Aorta (tissue), 5 donors: ENCODE measurements around the gene NFIL3. TPM values are rescaled to one million over a fixed set of nuclear protein-coding genes. Genes with fewer than 3 reads are reported as not detected.

Experiments used
- ATAC-seq: fragments of 200-7000 bp; cut with Tn5 transposase; one replicate; pipeline ENCODE4 v1.9.1; 2022; ENCODE audit warnings: moderate library complexity; ENCODE audit not compliant: low FRiP score
- DNase-seq, 2 donors: peaks; one replicate each; pipeline ENCODE4 v3.0.0-alpha.2; 2020
- H3K27ac ChIP-seq, 2 donors: one replicate each; pipeline ENCODE4 v1.5.1; 2013; ENCODE audit warnings: low read length in 2 of 2, mild to moderate bottlenecking in 2 of 2, moderate library complexity in 2 of 2, control low read depth in 1 of 2, inconsistent platforms in 1 of 2, low read depth in 1 of 2
- H3K27me3 ChIP-seq, 2 donors: one replicate each; pipeline ENCODE4 v1.6.1; 2013; ENCODE audit warnings: control low read depth in 1 of 2, low read length in 1 of 2, mild to moderate bottlenecking in 1 of 2, moderate library complexity in 1 of 2; ENCODE audit not compliant: insufficient read depth in 2 of 2, control insufficient read depth in 1 of 2
- H3K36me3 ChIP-seq, 2 donors: one replicate each; pipeline ENCODE4 v1.6.1; 2013; ENCODE audit warnings: control low read depth in 1 of 2, low read length in 1 of 2, mild to moderate bottlenecking in 1 of 2; ENCODE audit not compliant: insufficient read depth in 2 of 2, control insufficient read depth in 1 of 2
- H3K4me1 ChIP-seq, 2 donors: one replicate each; pipeline ENCODE4 v1.6.1; 2013; ENCODE audit warnings: low read length in 2 of 2, control low read depth in 1 of 2, mild to moderate bottlenecking in 1 of 2, moderate library complexity in 1 of 2; ENCODE audit not compliant: insufficient read depth in 2 of 2, control insufficient read depth in 1 of 2
- H3K4me3 ChIP-seq, 2 donors: one replicate each; pipeline ENCODE4 v1.5.1; 2013; ENCODE audit warnings: low read length in 2 of 2, control low read depth in 1 of 2, mild to moderate bottlenecking in 1 of 2
- H3K9me3 ChIP-seq: one replicate; pipeline ENCODE4 v1.6.1; 2013; ENCODE audit warnings: mild to moderate bottlenecking, low read length; ENCODE audit not compliant: control insufficient read depth
- WGBS, 2 donors: extraction: QIAGEN DNeasy Blood & Tissue Kit; methylation state at CpG; one replicate each; pipeline ENCODE4 v1.1.7; 2013; 5-methylcytosine and 5-hydroxymethylcytosine counted together
- intact Hi-C, 2 donors: fragments of 100-400 bp; cut with DNase I; formaldehyde crosslinking; loops; one replicate each; pipeline versions ENCODE4 v1.14.2 to v1.15.0; 2022
- polyA plus RNA-seq, 2 donors: library from polyadenylated mRNA; stranded (reverse); fragments of 200-250 nt; gene quantifications; one replicate each; pipeline ENCODE4 v1.2.3, GENCODE V29; 2013
- total RNA-seq, 2 donors: library from RNA; stranded (reverse); fragmentation: NEBNext Ultra II Directional; extraction: Animal tissue kit (Norgen Biotek cat#: 25700); gene quantifications; one replicate each; pipeline ENCODE4 v1.2.1, GENCODE V29; 2021
- donor health status: healthy with polysubstance abuse.
- donor health status: Bipolar disorder and iron deficiency.
- donor health status: DM: no; HTN: no; CAD: no.
- donor health status: DM: no; HTN: no; CAD: no.
- donor health status: DM: yes; HTN: yes; CAD: no.

Gene NFIL3
- total and polyA plus RNA-seq, 4 donors, result 13.6 to 54.8 (median 21.5) TPM

DNA sequence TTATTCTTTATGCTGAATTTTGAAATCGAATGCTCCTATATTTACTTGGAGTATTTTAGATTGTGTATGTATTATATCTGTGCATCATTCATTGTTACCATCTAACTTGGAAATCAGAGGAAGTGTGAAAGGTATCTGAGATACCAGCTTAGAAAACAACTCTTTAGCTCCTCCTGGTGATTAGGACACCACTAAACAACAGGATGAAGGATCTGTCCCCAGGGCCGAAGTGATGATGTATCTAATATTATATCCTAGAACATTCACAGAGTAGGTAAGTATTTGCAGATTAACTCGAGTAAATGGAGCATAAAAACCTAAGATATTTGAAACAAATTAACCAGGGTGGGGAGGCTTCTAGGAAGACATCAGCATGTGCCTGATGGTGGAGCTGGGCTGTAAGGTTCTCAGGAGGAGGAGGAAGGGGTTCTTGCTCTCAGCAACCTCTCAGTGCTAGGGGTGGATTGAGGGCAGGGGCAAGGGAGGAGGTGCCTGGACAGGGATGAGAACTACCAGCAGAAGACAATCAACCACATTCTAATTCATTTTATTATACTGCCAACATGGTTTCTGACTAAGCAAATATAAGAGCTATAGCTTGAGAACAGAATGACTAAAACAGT, 2.6 kb upstream of the NFIL3 start:
- H3K4me3 ChIP-seq, result no peak overlapping the region
- H3K4me1 ChIP-seq, result no peaks in the 10 kb centered on the region
- H3K27ac ChIP-seq, result no peak overlapping the region
- H3K27me3 ChIP-seq, result no peaks in the 10 kb centered on the region
- WGBS, 2 donors, result 57 to 63% methylated on average over 3 of the region's 3 CpGs
- H3K9me3 ChIP-seq, result no peaks in the 10 kb centered on the region
- intact Hi-C loops, result loop anchor here (5.0 to 10.0 kb wide), 6 partner anchors 56 to 509 kb away; no protein-coding TSS in a partner anchor
- DNase-seq, result no peak
- no peak for ATAC-seq
- H3K36me3 ChIP-seq, result no peaks in the 10 kb centered on the region

- WGBS, 2 donors, result 53 to 67% methylated on average over 9 of the region's 9 CpGs
- ATAC-seq (no peak), DNase-seq (no peak)
- no peaks in the 10 kb centered on the region for H3K36me3 ChIP-seq
- H3K27ac ChIP-seq, result no peak overlapping the region
- H3K4me1 ChIP-seq, result peaks cover 0 to 3% of the 10 kb centered on the region in 2 donors
- H3K4me3 ChIP-seq, result no peak overlapping the region
- no peaks in the 10 kb centered on the region for H3K9me3 ChIP-seq
- H3K27me3 ChIP-seq, result no peaks in the 10 kb centered on the region
- intact Hi-C loops, result loop anchor here (5.0 to 10.0 kb wide), 6 partner anchors 57 to 508 kb away; no protein-coding TSS in a partner anchor
Measured at GRCh38 chr9:91425271-91425670, 1.6 kb upstream of the NFIL3 start.

DNA sequence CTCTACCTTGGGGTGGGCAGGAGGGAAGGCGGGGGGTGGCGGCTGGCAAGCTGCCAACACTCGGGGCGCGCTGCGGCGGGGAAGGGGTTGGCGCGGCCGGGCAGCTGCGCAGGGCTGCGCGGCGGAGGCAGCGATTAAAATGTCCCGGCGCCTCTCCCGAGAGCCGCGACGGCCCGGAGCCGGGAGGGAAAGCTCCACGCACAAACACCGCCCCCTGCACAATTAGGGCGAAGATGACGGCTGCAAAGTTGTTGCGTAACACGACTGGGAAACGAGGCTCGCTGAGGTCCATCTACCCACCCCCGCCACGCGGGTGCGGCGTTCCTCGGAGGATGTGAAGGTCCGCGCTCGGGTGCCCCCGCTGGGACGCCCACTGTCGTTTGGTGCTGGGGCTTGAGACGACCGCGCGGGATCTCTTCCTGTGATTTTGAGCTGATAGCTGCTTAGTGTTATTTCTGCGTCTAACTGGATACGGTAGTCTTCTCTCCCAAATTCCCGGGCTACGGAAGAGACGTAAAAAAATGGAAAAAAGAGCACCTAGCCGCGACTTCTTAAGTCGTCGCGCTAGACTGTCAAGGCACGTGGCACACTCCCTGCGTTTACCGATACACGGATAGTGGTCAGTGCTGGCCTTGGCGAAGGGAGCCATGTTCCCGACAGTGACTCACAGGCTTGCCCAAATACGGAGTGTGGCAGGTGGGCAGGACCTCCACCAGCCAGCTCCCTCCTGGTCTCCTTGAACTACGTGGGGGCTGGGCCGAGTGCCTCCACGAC, 958 bp upstream of the NFIL3 start:
- 0 to 1% methylated on average over 63 to 67 of the region's 67 CpGs for WGBS, 2 donors
- peak; percentile 92 to 96 for DNase-seq

GRCh38 chr9:91422758-91423711, 597 bp downstream of the NFIL3 start:
- DNase-seq (peak; percentile 73 to 85), ATAC-seq (peak; percentile 24)
- Histone ChIP-seq H3K9me3 (no peaks in the 10 kb centered on the region), H3K27ac (peak overlapping the region; percentile 97 to 98), H3K4me3 (peak overlapping the region; percentile 90 to 99), H3K4me1 (peaks cover 4 to 5% of the 10 kb centered on the region in 2 donors), H3K27me3 (no peaks in the 10 kb centered on the region), H3K36me3 (no peaks in the 10 kb centered on the region)
- 0 to 1% methylated on average over 47 to 76 of the region's 76 CpGs for WGBS, 2 donors
- intact Hi-C loops, result loop anchor here (2.0 to 10.0 kb wide), 8 partner anchors 61 to 386 kb away; partner anchors contain the start of gene AUH (in 2 of the 2)

More for the DNA sequence above, 958 bp upstream of the NFIL3 start:
- Histone ChIP-seq H3K27me3 (no peaks in the 10 kb centered on the region), H3K27ac (peak overlapping the region; percentile 96 to 97), H3K36me3 (no peaks in the 10 kb centered on the region), H3K9me3 (no peaks in the 10 kb centered on the region), H3K4me1 (peaks cover 2 to 4% of the 10 kb centered on the region in 2 donors), H3K4me3 (peak overlapping the region; percentile 40 to 62)
- peak; percentile 89 for ATAC-seq
- intact Hi-C loops, result loop anchor here (5.0 to 10.0 kb wide), 11 partner anchors 58 to 507 kb away; partner anchors contain the start of gene AUH (in 2 of the 2)

DNA sequence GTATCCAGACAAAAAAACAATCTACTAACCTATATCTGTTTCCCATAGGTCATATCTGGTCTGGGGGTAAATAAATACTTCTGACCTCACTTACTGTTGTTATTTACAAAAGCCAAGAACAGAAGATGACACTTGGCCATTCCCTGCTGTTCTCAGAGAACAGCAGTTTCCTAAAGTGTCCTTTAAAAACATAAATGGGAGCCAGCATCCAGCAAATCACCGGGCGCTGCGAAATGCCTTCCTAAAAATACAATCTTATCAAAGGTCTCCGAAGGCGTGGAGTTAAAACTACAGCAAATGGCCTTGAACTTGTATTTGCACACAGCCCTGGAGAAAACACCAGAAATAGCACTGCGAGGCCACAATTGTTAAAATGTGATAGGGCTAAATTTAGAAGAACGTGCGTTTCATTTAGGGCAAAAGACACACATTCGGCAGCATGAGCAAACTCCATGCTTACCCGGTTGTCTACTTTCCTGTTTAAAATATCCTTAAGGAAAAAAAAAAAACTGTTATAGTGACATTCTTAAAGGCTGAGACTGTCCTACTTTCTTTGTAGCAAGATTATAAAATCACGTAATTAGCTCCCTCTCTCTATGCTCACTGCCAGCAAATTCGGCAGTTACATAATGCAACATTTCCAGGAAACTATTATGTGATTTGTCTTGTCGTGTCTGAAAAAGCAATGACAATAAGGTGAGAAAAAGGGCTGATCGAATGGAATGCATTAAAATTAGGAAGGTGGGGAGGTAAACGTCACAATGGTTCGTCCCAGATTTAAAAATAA, 1.5 kb downstream of the NFIL3 start:
- Histone ChIP-seq H3K4me3 (peak overlapping the region; percentile 90 to 99), H3K4me1 (peaks cover 5 to 6% of the 10 kb centered on the region in 2 donors), H3K27me3 (no peaks in the 10 kb centered on the region), H3K9me3 (no peaks in the 10 kb centered on the region), H3K27ac (peak overlapping the region; percentile 97 to 98), H3K36me3 (no peaks in the 10 kb centered on the region)
- intact Hi-C loops, result loop anchor here (2.0 to 10.0 kb wide), 8 partner anchors 60 to 385 kb away; partner anchors contain the start of gene AUH (in 2 of the 2)
- 1 to 2% methylated on average over 16 of the region's 16 CpGs for WGBS, 2 donors
- DNase-seq, result no peak
- ATAC-seq, result no peak

GRCh38 chr9:91421128-91421765, 2.4 kb downstream of the NFIL3 start:
- ATAC-seq (no peak), DNase-seq (peak; percentile 62 to 81)
- intact Hi-C loops, result loop anchor here (5.0 to 10.0 kb wide), 7 partner anchors 59 to 384 kb away; partner anchors contain the start of gene AUH (in 2 of the 2)
- H3K4me1 ChIP-seq, result peaks cover 5 to 6% of the 10 kb centered on the region in 2 donors
- H3K9me3 ChIP-seq, result no peaks in the 10 kb centered on the region
- H3K27ac ChIP-seq, result no peak overlapping the region
- H3K27me3 ChIP-seq, result no peaks in the 10 kb centered on the region
- peak overlapping the region; percentile 90 to 99 for H3K4me3 ChIP-seq
- WGBS, 2 donors, result 1 to 2% methylated on average over 54 to 69 of the region's 69 CpGs
- H3K36me3 ChIP-seq, result no peaks in the 10 kb centered on the region

DNA sequence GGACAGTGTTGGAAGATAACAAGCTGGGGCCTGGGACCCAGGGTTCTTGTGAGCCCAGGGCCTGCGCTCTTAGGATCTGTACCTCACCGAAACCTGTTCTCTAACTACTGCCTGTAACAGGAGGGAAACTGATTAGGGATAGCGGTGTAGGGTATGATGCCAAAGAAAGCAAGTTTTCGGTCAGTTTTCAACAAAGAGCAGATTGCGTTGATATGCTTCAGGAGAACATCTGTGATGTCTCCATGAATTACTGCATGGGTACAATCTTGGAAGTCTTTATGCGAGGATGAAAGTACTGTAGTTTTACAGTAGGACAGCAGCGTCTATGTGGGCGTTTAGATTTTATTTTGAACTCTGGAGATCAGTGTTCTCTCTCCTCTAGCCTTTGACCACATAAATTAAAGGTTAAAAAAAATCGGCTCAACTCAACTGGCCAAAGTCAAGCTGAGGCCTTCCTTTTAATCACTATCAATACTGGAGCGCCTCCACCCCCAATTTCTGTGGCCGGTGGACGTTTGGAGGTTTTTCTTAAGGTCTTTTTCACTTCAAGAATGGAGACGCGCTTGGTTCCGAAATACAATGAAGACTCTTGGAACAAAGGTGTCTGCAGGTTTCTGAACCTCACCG, 3.0 kb downstream of the NFIL3 start:
- no peaks in the 10 kb centered on the region for H3K9me3 ChIP-seq
- peak overlapping the region; percentile 90 to 99 for H3K4me3 ChIP-seq
- intact Hi-C loops, result loop anchor here (5.0 to 10.0 kb wide), 7 partner anchors 58 to 383 kb away; partner anchors contain the start of gene AUH (in 2 of the 2)
- ATAC-seq (no peak), DNase-seq (no peak)
- H3K27me3 ChIP-seq, result no peaks in the 10 kb centered on the region
- peaks cover 5 to 9% of the 10 kb centered on the region in 2 donors for H3K4me1 ChIP-seq
- no peaks in the 10 kb centered on the region for H3K36me3 ChIP-seq
- WGBS, 2 donors, result 43 to 45% methylated on average over 16 of the region's 16 CpGs
- H3K27ac ChIP-seq, result no peak overlapping the region
